Right atrium auricular region (tissue), 2 donors: Measurements from ENCODE around the gene CHST10. TPM values are rescaled to one million over a fixed set of nuclear protein-coding genes. Genes with fewer than 3 reads are reported as not detected.

Experiments
- DNase-seq: peaks from one replicate; pipeline ENCODE4 v3.0.0-alpha.2; 2019; ENCODE audit warnings: low spot score
- H3K27ac ChIP-seq, 2 donors: fragments of 200-600 bp; sonication (generic); 1 replicate in 1 of 2; 2 replicates in 1 of 2; pipeline ENCODE4 v1.5.1; 2016 to 2019
- H3K27me3 ChIP-seq, 2 donors: fragments of 200-600 bp; sonication (generic); one replicate each; pipeline versions ENCODE4 v1.5.1 to v1.6.0; 2017 to 2019
- H3K36me3 ChIP-seq: fragments of 200-600 bp; sonication (generic); one replicate; pipeline ENCODE4 v1.5.1; 2016
- H3K4me1 ChIP-seq, 2 donors: fragments of 200-600 bp; sonication (generic); one replicate each; pipeline versions ENCODE4 v1.5.1 to v1.6.0; 2017 to 2019
- H3K4me3 ChIP-seq, 2 donors: fragments of 200-600 bp; sonication (generic); 1 replicate in 1 of 2; 2 replicates in 1 of 2; pipeline ENCODE4 v1.5.1; 2017 to 2019; ENCODE audit warnings: mild to moderate bottlenecking in 1 of 2, moderate library complexity in 1 of 2
- H3K9me3 ChIP-seq, 2 donors: fragments of 200-600 bp; sonication (generic); one replicate each; pipeline ENCODE4 v1.5.1; 2019
- total RNA-seq, 2 donors: library from RNA; depleted of rRNA; stranded (reverse); fragments of >200 nt; gene quantifications; one replicate each; pipeline ENCODE4 v1.1.0, GENCODE V29; 2016
- TF ChIP-seq, protein P1 (sequence below), 2 donors: fragments of 200-600 bp; sonication (generic); IDR thresholded peaks; one replicate each; pipeline ENCODE4 v1.5.1; 2019; ENCODE audit warnings: antibody characterized with exemption in 2 of 2

CHST10 gene
- total RNA-seq, 2 donors from 2014 or later, result 12.5 to 16.4 TPM

DNA sequence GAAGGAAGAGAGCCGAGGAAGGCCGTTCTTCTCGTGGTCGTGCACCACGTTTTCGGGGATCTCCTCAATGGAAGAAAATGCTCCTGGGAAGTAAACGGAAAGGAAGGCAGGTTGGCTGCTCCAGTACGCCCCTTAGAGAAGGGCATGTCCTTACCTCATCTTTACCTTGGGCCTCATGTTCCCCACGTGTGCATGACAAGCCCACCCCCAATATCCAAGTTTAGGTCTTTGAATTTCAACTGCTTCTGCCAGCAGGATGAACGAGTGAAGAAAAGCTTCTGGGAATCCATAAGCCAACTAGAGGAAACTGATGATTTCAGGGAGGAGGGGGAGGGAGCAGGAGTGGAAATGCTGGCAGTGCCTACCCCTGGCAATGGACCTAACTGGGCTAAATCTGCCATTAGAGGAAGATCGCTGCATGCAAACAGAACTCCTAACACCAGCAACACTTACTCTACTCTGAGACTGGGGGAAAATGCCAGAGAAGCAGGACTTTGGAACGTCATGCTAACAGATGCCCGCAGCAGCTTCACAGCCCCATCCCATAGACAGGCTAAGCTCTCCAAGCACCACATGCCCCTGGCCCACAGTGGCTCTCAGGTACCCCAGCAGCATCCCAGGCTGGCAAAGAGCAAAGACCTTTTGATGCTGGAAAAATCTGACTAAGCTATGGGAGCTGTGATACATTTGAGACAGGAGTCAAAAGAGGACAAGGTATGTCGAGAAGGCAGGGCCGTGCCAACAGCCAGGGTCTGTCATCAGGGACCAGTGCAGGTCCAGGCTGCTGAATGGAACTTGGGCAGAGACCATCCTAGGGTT, 21.7 kb downstream of the CHST10 start:
- peak; percentile 42 for DNase-seq
- Histone ChIP-seq H3K4me3 (no peak overlapping the region), H3K4me1 (no peaks in the 10 kb centered on the region), H3K36me3 (peaks cover 31% of the 10 kb centered on the region), H3K27me3 (no peaks in the 10 kb centered on the region), H3K9me3 (no peaks in the 10 kb centered on the region), H3K27ac (no peak overlapping the region)
- TF ChIP-seq, protein P1, sequence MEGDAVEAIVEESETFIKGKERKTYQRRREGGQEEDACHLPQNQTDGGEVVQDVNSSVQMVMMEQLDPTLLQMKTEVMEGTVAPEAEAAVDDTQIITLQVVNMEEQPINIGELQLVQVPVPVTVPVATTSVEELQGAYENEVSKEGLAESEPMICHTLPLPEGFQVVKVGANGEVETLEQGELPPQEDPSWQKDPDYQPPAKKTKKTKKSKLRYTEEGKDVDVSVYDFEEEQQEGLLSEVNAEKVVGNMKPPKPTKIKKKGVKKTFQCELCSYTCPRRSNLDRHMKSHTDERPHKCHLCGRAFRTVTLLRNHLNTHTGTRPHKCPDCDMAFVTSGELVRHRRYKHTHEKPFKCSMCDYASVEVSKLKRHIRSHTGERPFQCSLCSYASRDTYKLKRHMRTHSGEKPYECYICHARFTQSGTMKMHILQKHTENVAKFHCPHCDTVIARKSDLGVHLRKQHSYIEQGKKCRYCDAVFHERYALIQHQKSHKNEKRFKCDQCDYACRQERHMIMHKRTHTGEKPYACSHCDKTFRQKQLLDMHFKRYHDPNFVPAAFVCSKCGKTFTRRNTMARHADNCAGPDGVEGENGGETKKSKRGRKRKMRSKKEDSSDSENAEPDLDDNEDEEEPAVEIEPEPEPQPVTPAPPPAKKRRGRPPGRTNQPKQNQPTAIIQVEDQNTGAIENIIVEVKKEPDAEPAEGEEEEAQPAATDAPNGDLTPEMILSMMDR (IDR thresholded peaks at IDR 0.05), result no peak

DNA sequence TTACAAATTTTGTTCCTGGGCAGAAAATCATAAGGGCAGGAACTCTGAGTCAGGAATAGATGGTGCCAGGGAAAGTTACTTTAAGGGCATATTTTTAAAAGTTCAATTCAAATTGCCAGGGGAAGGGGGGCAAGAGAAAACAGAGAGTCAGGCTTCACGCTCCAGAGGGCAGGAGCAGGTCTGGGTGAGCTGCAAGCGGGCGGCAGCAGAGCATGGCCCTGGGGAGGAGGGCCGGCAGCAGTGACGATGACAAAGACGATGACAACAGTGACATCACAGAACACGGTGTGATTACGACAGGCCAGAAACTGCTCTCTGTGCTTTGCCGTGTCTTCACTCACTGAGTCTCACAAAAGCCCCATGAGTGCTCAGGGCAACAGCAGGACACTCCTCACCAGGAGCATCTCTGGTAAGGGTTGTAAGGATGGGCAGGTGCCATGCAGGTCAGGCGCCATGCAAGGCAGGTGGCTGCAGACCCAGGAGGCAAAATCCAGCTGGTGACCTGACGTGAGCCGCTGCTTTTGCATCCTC, 23.3 kb downstream of the CHST10 start:
- H3K27ac ChIP-seq, result no peak overlapping the region

DNA sequence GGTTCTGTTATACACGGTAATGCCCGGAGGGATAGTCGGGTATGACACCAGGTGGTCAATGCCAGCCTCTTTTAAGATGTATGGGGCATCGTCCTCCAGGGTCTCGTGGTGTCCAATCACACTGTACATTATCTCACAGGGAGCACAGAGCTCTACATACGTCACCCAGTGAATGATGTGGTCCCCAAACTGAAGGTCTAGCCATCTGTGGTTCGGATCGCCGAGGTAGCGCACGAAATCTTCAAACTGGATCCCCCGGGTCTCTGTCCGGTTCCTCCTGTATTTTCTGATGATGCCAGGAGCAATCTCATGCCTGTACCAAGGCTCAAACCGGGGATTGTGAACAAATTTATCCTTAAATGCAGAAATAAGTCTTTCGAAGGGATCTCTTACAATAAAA, 24.1 kb downstream of the CHST10 start:
- H3K27ac ChIP-seq, result no peak overlapping the region
- DNase-seq, result peak; percentile 28
- no peaks in the 10 kb centered on the region for H3K9me3 ChIP-seq
- H3K27me3 ChIP-seq, result no peaks in the 10 kb centered on the region
- no peaks in the 10 kb centered on the region for H3K4me1 ChIP-seq
- H3K36me3 ChIP-seq, result peaks cover 31% of the 10 kb centered on the region
- H3K4me3 ChIP-seq, result no peak overlapping the region
- TF ChIP-seq, protein P1 (IDR thresholded peaks at IDR 0.05), result no peak

More for the DNA sequence above, 23.3 kb downstream of the CHST10 start:
- no peaks in the 10 kb centered on the region for H3K4me1 ChIP-seq
- no peaks in the 10 kb centered on the region for H3K9me3 ChIP-seq
- H3K27me3 ChIP-seq, result no peaks in the 10 kb centered on the region
- TF ChIP-seq, protein P1 (IDR thresholded peaks at IDR 0.05), result no peak
- H3K4me3 ChIP-seq, result no peak overlapping the region
- peak; percentile 54 for DNase-seq
- H3K36me3 ChIP-seq, result peaks cover 31% of the 10 kb centered on the region

DNA sequence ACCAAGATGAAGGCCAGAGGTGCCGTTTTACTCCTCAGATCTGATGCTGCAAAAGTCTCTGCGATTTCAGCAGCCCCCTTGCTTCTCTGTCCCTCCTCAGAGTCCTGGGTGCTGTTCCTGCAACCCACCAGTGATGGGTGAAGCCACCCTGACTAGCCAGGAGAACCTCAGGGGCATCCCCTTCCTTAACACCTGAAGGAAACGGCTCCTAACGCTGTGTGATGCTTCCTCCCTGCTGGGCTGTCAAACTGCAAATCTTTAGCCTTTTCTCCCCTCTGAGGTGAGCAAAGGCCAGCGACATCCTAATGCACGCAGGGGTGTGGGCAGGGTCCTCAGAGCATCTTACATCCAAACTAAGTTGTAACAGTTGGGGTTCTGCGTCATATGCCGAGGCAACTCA, 24.8 kb downstream of the CHST10 start:
- H3K27ac ChIP-seq, result no peak overlapping the region
- H3K27me3 ChIP-seq, result no peaks in the 10 kb centered on the region
- H3K9me3 ChIP-seq, result no peaks in the 10 kb centered on the region
- H3K36me3 ChIP-seq, result peaks cover 27% of the 10 kb centered on the region
- H3K4me1 ChIP-seq, result no peaks in the 10 kb centered on the region
- H3K4me3 ChIP-seq, result no peak overlapping the region
- TF ChIP-seq, protein P1 (IDR thresholded peaks at IDR 0.05), result no peak
- no peak for DNase-seq

DNA sequence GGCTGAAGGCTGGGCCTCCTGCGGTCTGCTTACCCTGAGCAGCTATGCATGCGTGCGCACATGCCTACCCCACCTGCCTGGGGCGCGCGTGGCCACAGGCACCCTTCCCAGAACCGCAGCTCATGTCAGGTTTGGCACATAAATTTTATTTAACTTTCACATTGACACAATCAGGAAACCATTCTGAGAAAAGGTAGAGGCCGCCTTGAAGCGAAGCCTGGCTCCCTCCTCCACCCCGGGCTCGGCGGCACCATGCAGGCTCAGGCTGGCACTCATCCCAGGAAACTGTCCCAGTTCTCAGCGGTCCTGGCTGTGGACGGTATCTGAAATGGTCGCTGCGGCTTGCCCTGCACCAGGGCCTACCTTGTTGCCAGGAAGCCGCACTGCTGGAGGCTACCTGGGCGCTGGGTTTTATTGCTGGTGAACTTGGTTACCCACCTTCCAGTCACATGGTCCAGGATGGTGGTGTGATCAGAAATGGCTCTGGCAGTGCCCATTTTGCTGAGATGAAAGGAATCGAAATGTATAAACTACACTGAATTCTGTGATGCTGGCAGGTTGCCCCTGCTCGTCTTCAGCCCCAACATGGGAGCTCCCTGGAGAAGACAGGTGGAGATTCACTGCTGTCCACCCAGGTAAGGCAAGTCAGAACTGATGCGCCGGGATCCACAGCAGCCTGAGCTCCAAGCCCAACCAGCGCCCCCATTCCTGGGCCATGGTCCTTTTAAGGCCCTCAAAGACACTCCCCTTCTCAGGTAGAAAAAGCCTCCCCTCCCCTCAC, 25.5 kb downstream of the CHST10 start:
- Histone ChIP-seq H3K4me1 (no peaks in the 10 kb centered on the region), H3K27ac (no peak overlapping the region), H3K27me3 (no peaks in the 10 kb centered on the region), H3K4me3 (no peak overlapping the region), H3K36me3 (peaks cover 21% of the 10 kb centered on the region), H3K9me3 (no peaks in the 10 kb centered on the region)
- TF ChIP-seq, protein P1 (IDR thresholded peaks at IDR 0.05), result no peak
- peak; percentile 49 for DNase-seq
